Measurements from ENCODE around the gene EVX2.

EVX2 gene

DNA sequence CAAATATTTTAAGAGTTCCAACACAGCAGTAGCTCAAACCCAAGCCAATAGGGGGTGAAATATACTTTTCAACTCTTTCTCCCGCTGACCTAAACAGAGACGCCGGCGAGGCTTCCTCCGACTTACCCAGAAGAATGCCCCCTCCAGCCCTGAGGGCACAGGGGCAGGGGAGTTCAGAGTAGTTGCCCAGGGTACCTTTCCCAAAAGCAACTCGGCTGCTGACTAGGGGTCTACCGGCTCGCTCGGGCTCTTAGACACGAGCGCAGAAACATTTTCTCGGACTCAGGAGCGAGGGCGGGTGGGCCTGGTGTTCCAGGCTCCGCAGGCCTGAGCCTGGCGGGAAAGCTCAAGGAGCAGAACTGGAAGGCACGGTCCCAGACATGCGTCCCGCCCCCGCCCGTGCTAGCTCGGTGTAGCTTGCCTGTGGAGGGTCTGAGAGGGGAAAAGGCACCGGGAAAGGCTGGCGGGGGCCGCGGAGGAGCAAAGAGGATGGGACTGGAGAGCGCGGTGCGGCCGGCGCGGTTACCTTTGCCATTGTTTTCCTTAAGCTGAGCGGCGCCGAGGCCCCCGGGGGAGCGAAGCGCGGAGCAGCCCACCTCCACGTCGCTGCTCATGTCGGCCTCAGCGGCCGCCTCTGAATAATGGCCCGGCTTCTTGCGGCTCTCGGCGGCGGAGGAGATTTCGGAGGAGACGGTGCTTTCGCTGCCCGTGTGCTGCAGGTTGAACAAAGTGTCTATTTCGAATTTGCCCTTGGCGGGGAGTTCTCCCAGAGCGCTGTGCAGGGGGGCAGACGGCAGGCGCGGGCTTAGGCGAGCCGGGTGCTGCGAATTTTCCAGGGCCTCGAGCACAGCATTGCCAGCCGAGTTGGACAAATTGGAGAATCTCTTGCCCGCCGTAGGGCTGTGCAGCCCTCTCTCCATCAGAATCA, 674 bp downstream of the EVX2 start:
- DNase-seq (ENCODE audit: low read depth, low spot score): no peak

DNA sequence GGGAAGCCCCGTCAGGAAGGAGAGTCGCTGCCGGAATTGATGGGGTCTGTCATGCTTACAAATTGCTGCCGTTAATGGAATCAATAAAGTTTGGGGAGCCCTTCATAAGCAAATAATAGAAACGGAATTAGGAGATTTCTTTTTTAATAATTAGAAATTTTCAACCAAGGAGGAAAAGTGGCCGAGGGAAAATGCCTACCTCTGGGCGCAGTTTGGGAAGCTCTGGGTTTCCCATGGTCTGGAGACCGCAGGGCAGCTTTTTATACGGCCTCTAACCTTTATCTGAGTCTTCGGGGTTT, 1.3 kb downstream of the EVX2 start:
- no peak for DNase-seq (ENCODE audit: low read depth, low spot score)

DNA sequence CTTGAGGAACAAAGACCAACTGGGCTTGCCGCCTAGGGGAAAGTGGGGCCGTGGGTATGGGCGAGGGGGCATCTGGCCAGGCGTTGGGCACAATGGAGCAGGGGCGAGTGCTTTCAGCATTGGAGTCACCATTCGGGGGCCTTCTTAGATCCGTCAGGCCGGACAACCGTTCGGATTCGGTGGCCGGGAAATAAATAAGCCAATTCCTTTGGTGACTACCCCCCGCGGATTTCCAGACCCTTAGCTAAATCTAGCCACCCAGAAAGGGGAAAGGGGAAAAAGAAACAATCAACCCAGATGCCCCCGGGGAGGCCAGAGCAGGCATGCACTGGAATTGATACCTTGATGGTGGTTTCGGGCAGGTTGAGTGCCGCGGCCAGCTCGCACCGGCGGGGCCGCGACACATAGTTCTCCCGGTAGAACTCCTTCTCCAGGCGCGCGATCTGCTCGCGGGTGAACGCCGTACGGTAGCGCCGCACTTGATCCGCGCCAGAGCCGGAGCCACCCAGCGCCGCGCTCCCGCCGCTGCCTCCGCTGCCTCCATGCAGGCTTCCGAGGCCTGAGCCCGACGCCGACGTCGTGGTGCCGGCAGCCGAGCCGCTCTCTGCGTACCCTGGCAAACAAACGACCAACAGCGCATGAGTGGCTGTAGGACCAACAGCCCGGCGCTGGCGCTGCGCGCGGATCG, 1.8 kb downstream of the EVX2 start:
- no peak for DNase-seq (ENCODE audit: low read depth, low spot score)

DNA sequence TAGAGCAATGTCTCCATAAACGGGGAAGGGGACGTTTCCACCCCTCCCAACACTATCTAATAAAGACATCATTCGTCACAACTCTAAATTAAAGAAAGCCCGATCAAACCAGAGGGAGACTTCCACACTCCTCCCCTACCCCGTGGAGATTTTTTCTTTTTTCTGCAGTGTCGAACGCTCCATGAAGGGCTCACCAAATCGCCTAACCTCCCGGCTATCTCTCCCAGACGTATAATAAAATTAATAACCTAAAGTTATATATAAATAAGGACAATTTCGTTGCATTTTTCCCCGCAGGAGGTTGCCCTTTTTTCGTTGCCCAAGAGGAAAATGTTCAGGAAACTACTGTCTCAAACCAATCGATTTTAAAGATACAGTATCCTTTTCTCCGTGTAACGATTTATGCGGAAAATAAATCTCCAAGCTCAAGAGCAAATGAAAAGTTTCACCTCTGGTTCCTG, 2.4 kb downstream of the EVX2 start:
- DNase-seq (ENCODE audit: low read depth, low spot score): no peak

DNA sequence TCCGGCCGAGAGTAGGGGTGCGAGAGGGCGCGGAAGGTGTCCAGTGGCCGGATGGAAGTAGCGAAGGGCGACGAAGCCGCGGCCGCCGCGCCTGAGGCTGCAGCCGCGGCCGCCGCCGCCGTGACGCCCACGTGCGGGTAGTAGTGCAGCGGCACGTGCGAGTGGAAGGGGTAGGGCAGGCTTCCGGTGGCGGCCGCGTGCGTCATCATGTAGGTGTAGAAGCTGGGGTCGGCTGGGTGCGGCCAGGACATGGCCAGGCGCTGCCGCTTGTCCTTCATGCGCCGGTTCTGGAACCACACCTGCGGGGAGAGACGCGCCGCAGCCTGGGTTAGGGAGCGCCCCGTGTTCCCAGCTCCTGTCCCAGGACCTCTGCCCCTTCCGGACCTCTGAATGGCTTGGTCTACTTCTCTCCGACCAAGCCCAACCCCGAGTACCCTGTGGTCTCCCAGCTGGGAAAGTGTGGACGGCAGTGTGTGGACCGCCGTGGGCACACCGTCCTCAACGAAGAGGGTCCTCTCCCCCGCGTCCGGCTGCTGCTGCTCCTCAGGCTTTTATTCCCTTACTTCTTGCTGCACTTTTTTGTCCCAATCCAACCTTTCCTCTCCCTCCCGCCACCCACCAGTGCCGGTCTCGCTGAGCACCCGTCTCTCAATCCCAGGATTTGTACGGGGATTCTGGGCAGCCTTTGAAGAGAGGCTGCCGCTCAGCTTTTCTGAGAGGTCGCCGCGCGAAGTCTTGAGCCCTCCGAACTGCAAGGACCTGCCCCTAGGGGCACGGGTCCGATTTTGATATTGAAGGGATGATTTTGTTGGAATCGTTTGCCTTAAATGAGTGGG, 3.0 kb downstream of the EVX2 start:
- DNase-seq (ENCODE audit: low read depth, low spot score): no peak

- DNase-seq (ENCODE audit: low read depth, low spot score): no peak
These were observed 3.8 kb downstream of the EVX2 start for GRCh38 chr2:176079831-176080539.

DNA sequence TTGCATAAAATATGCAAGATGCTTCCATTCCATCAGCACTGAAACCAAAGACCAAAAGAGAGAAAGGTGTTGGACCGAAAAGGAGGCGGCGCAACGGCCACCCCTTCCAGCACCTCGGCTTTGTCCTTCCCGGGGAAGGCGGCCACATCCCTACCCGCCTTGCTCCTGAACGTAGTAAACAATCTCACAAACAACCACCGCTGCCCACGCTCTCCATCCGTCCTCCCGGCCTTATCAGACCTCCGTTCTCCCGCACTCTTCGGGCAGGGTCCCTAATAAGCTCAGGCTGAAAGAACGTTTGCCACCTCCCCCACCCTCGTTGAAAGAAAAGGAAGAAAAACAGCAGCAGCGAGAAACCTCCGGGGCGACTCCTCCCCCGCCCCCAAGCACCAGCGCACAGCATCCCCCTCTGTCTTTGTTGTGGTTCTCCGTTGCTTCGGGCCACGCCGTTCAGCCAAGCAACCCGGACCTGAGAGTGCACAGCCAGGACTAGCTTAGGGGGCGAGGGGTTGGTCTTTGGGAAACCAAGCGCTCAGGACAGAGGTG, 4.4 kb downstream of the EVX2 start:
- DNase-seq (ENCODE audit: low read depth, low spot score): no peak

- DNase-seq (ENCODE audit: low read depth, low spot score): no peak
These were observed 5.0 kb downstream of the EVX2 start for GRCh38 chr2:176078541-176079284.

DNA sequence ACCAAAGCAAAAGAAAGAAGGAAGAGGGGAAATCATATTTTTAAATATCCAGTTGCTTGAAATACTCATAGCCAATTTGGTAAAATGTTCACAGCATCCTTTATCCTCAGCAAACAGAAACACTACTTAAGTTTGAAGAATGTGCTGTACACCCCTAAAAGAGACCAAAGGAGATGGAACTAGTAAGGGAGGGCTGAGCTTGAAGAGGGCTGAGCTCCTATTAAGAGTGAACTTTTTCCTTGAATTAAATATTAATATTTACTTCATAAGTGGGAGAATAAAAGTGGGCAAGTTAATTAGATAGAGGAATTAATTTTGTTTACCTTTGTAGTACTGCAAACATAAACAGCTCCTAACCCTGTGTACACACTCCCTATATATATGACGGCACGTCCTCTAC, 7.0 kb downstream of the EVX2 start:
- no peak for DNase-seq (ENCODE audit: low read depth, low spot score)

GRCh38 chr2:176076063-176076462, 7.7 kb downstream of the EVX2 start:
- DNase-seq (ENCODE audit: low read depth, low spot score): no peak

- no peak for DNase-seq (ENCODE audit: low read depth, low spot score)
These were observed 8.3 kb downstream of the EVX2 start for GRCh38 chr2:176075481-176075880.

- DNase-seq (ENCODE audit: low read depth, low spot score): no peak
These were observed 8.8 kb downstream of the EVX2 start for GRCh38 chr2:176074919-176075425.

DNA sequence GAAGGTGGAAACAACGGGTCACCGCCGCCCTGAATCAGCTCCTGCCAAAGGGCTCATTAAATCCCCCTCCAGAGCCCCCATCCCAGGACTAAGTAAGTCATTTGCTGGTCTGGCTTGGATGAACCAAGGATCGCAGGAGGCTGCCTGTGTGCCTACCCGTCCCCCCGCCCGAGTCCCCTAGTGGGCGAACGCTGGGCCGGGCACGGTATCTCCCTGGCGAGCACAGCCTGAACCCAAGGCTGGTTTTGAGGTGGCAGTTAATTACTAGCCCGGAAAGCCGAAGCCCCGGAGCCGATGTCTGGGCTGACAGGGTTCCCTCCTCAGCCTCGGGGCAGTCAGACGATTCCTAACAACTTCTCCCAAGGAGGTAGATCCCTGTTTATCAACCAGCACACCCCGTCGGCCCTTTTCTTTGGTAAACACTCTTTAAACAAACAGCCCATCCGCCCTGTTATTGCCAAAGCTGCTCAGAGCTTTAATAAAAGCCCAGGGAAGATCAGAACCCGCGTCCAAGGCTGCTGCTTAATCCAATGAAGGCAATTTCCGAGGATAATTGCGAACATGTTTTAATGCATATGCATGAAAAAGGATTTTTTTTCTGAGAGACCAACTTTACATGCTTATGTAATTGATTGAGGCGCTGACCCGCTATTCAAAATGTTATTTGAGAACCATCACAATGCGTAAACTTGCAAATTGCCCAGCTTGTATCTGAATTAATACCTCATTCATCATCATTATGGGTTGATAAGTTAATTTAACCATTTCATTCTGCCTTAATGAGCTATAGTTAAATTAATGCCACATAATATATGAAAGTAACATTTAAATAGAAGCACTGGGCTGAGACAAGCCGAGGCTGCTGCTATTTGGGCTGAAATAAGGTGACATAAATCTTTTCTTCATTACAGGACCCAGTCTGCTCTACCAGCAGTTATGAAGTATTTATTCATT, 10.5 kb downstream of the EVX2 start:
- DNase-seq (ENCODE audit: low read depth, low spot score): no peak

- DNase-seq (ENCODE audit: low read depth, low spot score): no peak
These were observed 11.5 kb downstream of the EVX2 start for GRCh38 chr2:176072292-176072669.

GRCh38 chr2:176071330-176072291, 12.2 kb downstream of the EVX2 start:
- DNase-seq (ENCODE audit: low read depth, low spot score): no peak

- DNase-seq (ENCODE audit: low read depth, low spot score): no peak
These were observed 15.3 kb downstream of the EVX2 start for GRCh38 chr2:176068419-176068832.

- no peak for DNase-seq (ENCODE audit: low read depth, low spot score)
These were observed 16.0 kb downstream of the EVX2 start for GRCh38 chr2:176067589-176068418.

Data from smooth muscle cell of the brain vasculature (primary cell).